MM.1S (cell line): ENCODE results near the gene GPR155.
A peak's percentile ranks its signal among the peaks of the same experiment; 100 is the strongest.
"Not testable (repeated sequence)": the region's sequence is repeated elsewhere in the genome, so short reads cannot be mapped to it uniquely, and the experiment has no call there.

Experiments
- DNase-seq: peaks from one replicate; pipeline ENCODE4 v3.0.0-alpha.2; 2015
- H2AFZ ChIP-seq: fragments of 300-600 bp; sonication (generic); 2 replicates; pipeline ENCODE4 v1.6.0; 2016; ENCODE audit warnings: antibody characterized with exemption, low read length
- H3F3A ChIP-seq: fragments of 300-600 bp; sonication (generic); 2 replicates; pipeline ENCODE4 v1.6.1; 2016; ENCODE audit warnings: mild to moderate bottlenecking, antibody characterized with exemption, low read length, moderate library complexity, mixed read lengths; ENCODE audit not compliant: insufficient read depth
- H3K27ac ChIP-seq: fragments of 300-600 bp; sonication (generic); 2 replicates; pipeline ENCODE4 v1.5.1; 2016; ENCODE audit warnings: mild to moderate bottlenecking, low read length
- H3K27me3 ChIP-seq: fragments of 300-600 bp; sonication (generic); replicated peaks from 2 replicates; pipeline ENCODE4 v1.6.0; 2016; ENCODE audit warnings: low read length; ENCODE audit not compliant: insufficient read depth
- H3K36me3 ChIP-seq: fragments of 300-600 bp; sonication (generic); replicated peaks from 2 replicates; pipeline ENCODE4 v1.6.1; 2016; ENCODE audit warnings: mild to moderate bottlenecking, low read length, mixed read lengths; ENCODE audit not compliant: insufficient read depth
- H3K4me1 ChIP-seq: fragments of 300-600 bp; sonication (generic); 2 replicates; pipeline ENCODE4 v1.6.1; 2016; ENCODE audit warnings: low read length, mixed read lengths
- H3K4me2 ChIP-seq: fragments of 300-600 bp; sonication (generic); 2 replicates; pipeline ENCODE4 v1.6.0; 2016; ENCODE audit warnings: low read depth, low read length
- H3K4me3 ChIP-seq: fragments of 300-600 bp; sonication (generic); 2 replicates; pipeline ENCODE4 v1.5.1; 2016; ENCODE audit warnings: low read length, mixed read lengths
- H3K79me2 ChIP-seq: fragments of 300-600 bp; sonication (generic); 2 replicates; pipeline ENCODE4 v1.6.1; 2016; ENCODE audit warnings: mixed run types, low read length, mixed read lengths
- H3K9ac ChIP-seq: fragments of 300-600 bp; sonication (generic); 2 replicates; pipeline ENCODE4 v1.6.1; 2016; ENCODE audit warnings: low read length, mixed read lengths
- H3K9me2 ChIP-seq: fragments of 300-600 bp; sonication (generic); replicated peaks from 2 replicates; pipeline ENCODE4 v1.6.1; 2016; ENCODE audit warnings: mild to moderate bottlenecking, low read length, mixed read lengths; ENCODE audit not compliant: insufficient read depth
- H3K9me3 ChIP-seq: fragments of 300-600 bp; sonication (generic); replicated peaks from 2 replicates; pipeline ENCODE4 v1.6.1; 2016; ENCODE audit warnings: mild to moderate bottlenecking, low read length, mixed read lengths; ENCODE audit not compliant: insufficient read depth
- H4K20me1 ChIP-seq: fragments of 300-600 bp; sonication (generic); 2 replicates; pipeline ENCODE4 v1.6.1; 2016; ENCODE audit warnings: mild to moderate bottlenecking, low read length, moderate library complexity, mixed read lengths; ENCODE audit not compliant: insufficient read depth
- EZH2 ChIP-seq: fragments of 300-600 bp; sonication (generic); optimal IDR thresholded peaks from 2 replicates; pipeline ENCODE3; 2017; ENCODE audit warnings: low read depth, mild to moderate bottlenecking, antibody characterized with exemption, low read length, mixed read lengths
- EZH2phosphoT487 ChIP-seq: fragments of 300-600 bp; sonication (generic); IDR thresholded peaks from 2 replicates; pipeline ENCODE4 v1.6.1; 2018; ENCODE audit warnings: antibody characterized with exemption, low read length
- TF ChIP-seq, protein P1 (sequence below): fragments of 300-600 bp; sonication (generic); IDR thresholded peaks from 2 replicates; pipeline ENCODE4 v1.5.1; 2016; ENCODE audit warnings: antibody characterized with exemption, low read length, mixed read lengths

GPR155 gene

GRCh38 chr2:174487108-174487819 lies 435 bp upstream of the GPR155 start:
- no peaks in the 10 kb centered on the region for H3K27me3 ChIP-seq
- H3K9me3 ChIP-seq = no peaks in the 10 kb centered on the region
- H3K4me1 ChIP-seq = peaks cover 11% of the 10 kb centered on the region
- TF ChIP-seq EZH2phosphoT487 = no peak
- TF ChIP-seq, protein P1, sequence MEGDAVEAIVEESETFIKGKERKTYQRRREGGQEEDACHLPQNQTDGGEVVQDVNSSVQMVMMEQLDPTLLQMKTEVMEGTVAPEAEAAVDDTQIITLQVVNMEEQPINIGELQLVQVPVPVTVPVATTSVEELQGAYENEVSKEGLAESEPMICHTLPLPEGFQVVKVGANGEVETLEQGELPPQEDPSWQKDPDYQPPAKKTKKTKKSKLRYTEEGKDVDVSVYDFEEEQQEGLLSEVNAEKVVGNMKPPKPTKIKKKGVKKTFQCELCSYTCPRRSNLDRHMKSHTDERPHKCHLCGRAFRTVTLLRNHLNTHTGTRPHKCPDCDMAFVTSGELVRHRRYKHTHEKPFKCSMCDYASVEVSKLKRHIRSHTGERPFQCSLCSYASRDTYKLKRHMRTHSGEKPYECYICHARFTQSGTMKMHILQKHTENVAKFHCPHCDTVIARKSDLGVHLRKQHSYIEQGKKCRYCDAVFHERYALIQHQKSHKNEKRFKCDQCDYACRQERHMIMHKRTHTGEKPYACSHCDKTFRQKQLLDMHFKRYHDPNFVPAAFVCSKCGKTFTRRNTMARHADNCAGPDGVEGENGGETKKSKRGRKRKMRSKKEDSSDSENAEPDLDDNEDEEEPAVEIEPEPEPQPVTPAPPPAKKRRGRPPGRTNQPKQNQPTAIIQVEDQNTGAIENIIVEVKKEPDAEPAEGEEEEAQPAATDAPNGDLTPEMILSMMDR = no peak
- no peak for TF ChIP-seq EZH2
- no peaks in the 10 kb centered on the region for H3K79me2 ChIP-seq
- H3K27ac ChIP-seq = peak overlapping the region; percentile 65; the same call in 1 of the 2 replicates
- no peaks in the 10 kb centered on the region for H3K9me2 ChIP-seq
- H4K20me1 ChIP-seq = no peaks in the 10 kb centered on the region
- H3K4me2 ChIP-seq = peak overlapping the region; percentile 56
- H3K4me3 ChIP-seq = peak overlapping the region; percentile 63
- H2AFZ ChIP-seq = peak overlapping the region; percentile 78
- peak; percentile 99 for DNase-seq
- H3K36me3 ChIP-seq = no peaks in the 10 kb centered on the region
- peaks cover 26% of the 10 kb centered on the region for H3F3A ChIP-seq
- H3K9ac ChIP-seq = peak overlapping the region; percentile 35; the same call in 1 of the 2 replicates

DNA sequence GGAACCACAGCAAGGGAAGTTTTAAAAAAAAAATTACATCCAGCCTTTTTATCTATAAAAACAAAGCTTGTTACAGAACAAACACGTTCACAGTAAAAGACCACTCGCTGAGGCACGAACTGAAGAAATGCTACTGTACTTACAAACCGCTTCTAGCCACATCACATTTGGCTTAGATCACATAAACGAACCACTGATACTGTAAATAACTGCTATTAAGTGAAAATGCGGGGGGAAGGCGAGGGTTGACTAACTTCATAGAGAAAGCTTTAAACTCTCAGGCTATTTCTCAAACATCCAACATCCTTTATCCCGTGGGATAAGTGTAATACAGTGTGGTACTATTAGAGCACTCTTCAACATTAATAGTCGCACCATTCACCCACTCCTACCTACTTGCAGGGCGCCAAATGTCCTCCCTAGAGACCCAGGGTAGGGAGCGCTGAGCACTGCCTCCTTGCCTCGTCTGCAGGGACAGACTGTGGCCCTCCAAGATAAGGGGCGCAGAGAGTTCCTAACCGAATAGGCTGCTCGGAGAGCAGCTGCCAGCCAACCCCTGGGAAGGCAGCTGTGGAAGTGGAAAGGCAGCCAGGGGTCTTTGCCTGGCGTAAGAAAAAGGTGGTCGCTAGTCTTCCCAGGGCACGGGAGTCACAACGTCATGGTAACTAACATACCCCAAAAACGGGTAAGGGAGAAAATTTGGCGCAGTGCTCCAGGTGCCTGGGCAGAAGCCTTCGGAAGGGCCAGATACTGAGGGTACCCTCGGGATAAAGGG lies 854 bp downstream of the GPR155 start:
- no peaks in the 10 kb centered on the region for H4K20me1 ChIP-seq
- H3K36me3 ChIP-seq = no peaks in the 10 kb centered on the region
- peak overlapping the region; percentile 66; the same call in 1 of the 2 replicates for H3K9ac ChIP-seq
- H3K79me2 ChIP-seq = no peaks in the 10 kb centered on the region
- H3K9me2 ChIP-seq = no peaks in the 10 kb centered on the region
- peak overlapping the region; percentile 92 for H2AFZ ChIP-seq
- peak overlapping the region; percentile 95 for H3K4me3 ChIP-seq
- TF ChIP-seq, protein P1 = no peak
- TF ChIP-seq EZH2 (no peak), EZH2phosphoT487 (no peak)
- H3K27ac ChIP-seq = no peak overlapping the region
- peak overlapping the region; percentile 94 for H3K4me2 ChIP-seq
- no peaks in the 10 kb centered on the region for H3K9me3 ChIP-seq
- DNase-seq = peak; percentile 39
- H3F3A ChIP-seq = peaks cover 26% of the 10 kb centered on the region
- no peaks in the 10 kb centered on the region for H3K27me3 ChIP-seq
- peaks cover 8% of the 10 kb centered on the region for H3K4me1 ChIP-seq

GRCh38 chr2:174485045-174485444 lies 1.8 kb downstream of the GPR155 start:
- not testable (repeated sequence) for H2AFZ ChIP-seq, H3K4me2 ChIP-seq

More at GRCh38 chr2:174485045-174485444, 1.8 kb downstream of the GPR155 start:
- H3K9me3 ChIP-seq, H4K20me1 ChIP-seq, H3K4me3 ChIP-seq, H3K27ac ChIP-seq, H3K4me1 ChIP-seq, H3K9ac ChIP-seq, DNase-seq, H3K79me2 ChIP-seq, H3K27me3 ChIP-seq, H3K36me3 ChIP-seq, H3K9me2 ChIP-seq: not testable (repeated sequence)
- peaks cover 18% of the 10 kb centered on the region for H3F3A ChIP-seq
